ENCODE data around the gene GAGE10. TPM values are rescaled to one million over a fixed set of nuclear protein-coding genes. Genes with fewer than 3 reads are reported as not detected.

GAGE10 gene
- total and polyA plus RNA-seq, 2 donors (not counting 3 experiments of a cell fraction or from before 2014, with no cell fraction given): not detected

DNA sequence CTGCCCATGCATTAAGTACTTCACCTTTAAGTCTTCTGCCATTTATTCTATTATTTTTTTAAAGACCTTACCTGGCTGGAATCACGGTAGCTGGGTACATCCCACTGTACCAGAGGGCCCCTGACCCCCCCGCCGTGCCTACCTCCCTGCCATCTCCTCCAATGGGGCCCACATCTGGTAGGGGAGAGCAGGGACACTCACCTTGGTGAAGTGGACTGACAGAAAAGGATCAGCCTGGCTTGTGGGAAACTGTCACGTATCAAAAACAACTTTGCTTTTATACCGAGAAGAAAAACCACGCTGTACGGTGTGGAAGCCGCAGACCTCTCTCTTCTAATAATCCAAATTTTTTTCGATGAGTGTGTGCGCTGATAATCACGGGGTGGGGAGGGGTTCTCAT lies 39.0 kb upstream of the GAGE10 start, which contains the start of gene FOXP3:
Gene FOXP3, minus strand, starts transcription at position 251 of the 400 bp plus-strand sequence. CDS start 6,205 bp downstream, outside the sequence.
- H3K79me2 ChIP-seq (ENCODE audit: control insufficient read depth, insufficient read depth, low read length): no peaks in the 10 kb centered on the region
- H3K9me1 ChIP-seq (replicated peaks; ENCODE audit: control insufficient read depth, extremely low read depth, insufficient read depth, low read length): no peaks in the 10 kb centered on the region
- dilution Hi-C loops (cut with MboI; ENCODE audit: extremely low pct_ligation_motif_present, low sequenced_read_pairs) (no loop called here), intact Hi-C loops (cut with micrococcal nuclease) (loop anchor here (10.0 kb wide), 1 partner anchor 370 kb away; the partner anchor contains the start of genes PQBP1 and TIMM17B)
- FAIRE-seq (no peak), DNase-seq (ENCODE audit: low read depth, low spot score) (no peak)
- H3K36me3 ChIP-seq (ENCODE audit: control insufficient read depth in 2 of 2, extremely low read depth in 1 of 2, insufficient read depth in 2 of 2, low read length in 2 of 2): no peaks in the 10 kb centered on the region
- POLR2A ChIA-PET: no interaction called here
- no peak within 1 kb of the TSS for H3K4me2 ChIP-seq (ENCODE audit: insufficient read depth, low read length)
- H4K20me1 ChIP-seq (replicated peaks; ENCODE audit: control insufficient read depth, extremely low read depth, insufficient read depth, low read length): no peaks in the 10 kb centered on the region
- no peak within 1 kb of the TSS for H2AFZ ChIP-seq (ENCODE audit: low read depth, low read length)
- TF ChIP-seq FOS (IDR thresholded peaks at IDR 0.05; ENCODE audit: borderline replicate concordance, insufficient read depth, low read length) (no peak), JUN (IDR thresholded peaks at IDR 0.05; ENCODE audit: borderline replicate concordance, insufficient read depth, insufficient read length, low read depth) (no peak), GATA2 (IDR thresholded peaks at IDR 0.05; ENCODE audit: insufficient read depth, insufficient read length, low read depth, low read length) (no peak)
- H3K4me1 ChIP-seq (ENCODE audit: control insufficient read depth, extremely low read depth, insufficient read depth, low read length): no peaks in the 10 kb centered on the region
- no peak within 1 kb of the TSS for H3K4me3 ChIP-seq (replicated peaks in 1 of 3; ENCODE audit: insufficient read depth in 1 of 3, low read depth in 1 of 3, low read length in 3 of 3)
- CTCF ChIA-PET: no interaction called here
- H3K27ac ChIP-seq (ENCODE audit: insufficient read depth, low read depth, low read length): no peak within 1 kb of the TSS
- no peaks in the 10 kb centered on the region for H3K9me3 ChIP-seq (replicated peaks; ENCODE audit: control insufficient read depth, insufficient read depth, low read length)
- BruUV-seq (replicated peaks): no TSS peak
- no peaks in the 10 kb centered on the region for H3K27me3 ChIP-seq (ENCODE audit: control insufficient read depth in 2 of 2, insufficient read depth in 2 of 2, low read length in 2 of 2)
- no peak within 1 kb of the TSS for H3K9ac ChIP-seq (replicated peaks; ENCODE audit: extremely low read depth, insufficient read depth, low read length)

DNA sequence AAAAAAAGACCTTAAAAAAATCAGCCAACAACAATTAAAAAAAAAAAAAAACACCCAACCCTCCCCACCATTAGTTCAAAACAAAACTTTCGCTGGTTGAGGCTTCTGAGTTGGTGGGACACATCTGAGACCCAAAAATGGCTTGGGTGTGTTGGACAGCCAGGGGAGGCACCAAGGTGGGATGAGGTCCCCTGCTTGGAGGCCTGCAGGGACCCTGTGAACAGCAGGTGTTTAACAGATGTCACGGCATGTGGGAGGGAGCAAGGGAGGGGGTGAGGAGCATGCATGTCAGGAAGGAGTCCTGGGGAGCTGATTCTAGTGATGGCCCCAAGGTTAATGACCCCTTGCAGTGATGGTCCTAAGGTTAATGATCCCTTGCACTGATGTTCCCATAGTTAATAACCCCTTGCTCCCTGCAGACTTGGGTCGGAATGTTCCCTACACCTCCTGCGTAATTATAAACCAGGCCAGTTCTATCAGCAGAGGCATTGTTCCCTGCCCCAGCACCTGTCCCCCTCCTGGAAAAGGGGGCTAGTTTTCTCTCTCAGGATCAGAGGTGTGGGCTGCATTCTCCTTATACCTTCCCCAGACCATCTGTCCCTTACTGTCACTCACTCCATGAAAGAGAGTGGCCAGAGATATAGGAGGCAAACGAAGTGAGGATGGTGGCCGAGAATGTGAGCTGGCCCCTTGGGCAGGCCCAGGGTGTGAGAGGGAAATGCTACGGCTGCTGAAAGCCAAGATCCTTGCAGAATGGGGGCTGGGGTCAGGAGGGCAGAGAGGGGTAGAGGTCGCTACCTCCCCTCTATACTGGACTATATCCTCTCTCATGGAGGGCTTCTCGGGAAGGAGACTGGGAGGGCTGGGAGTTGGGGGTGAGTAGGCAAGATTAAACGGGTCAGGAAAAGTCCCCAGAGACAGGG lies 36.7 kb upstream of the GAGE10 start:
- Histone ChIP-seq H3K9me1 (replicated peaks; ENCODE audit: control insufficient read depth, extremely low read depth, insufficient read depth, low read length) (no peaks in the 10 kb centered on the region), H2AFZ (ENCODE audit: low read depth, low read length) (no peak overlapping the region), H3K27me3 (ENCODE audit: control insufficient read depth in 2 of 2, insufficient read depth in 2 of 2, low read length in 2 of 2) (no peaks in the 10 kb centered on the region), H3K79me2 (ENCODE audit: control insufficient read depth, insufficient read depth, low read length) (peaks cover 13% of the 10 kb centered on the region), H3K4me2 (ENCODE audit: insufficient read depth, low read length) (no peak overlapping the region), H3K9me3 (replicated peaks; ENCODE audit: control insufficient read depth, insufficient read depth, low read length) (no peaks in the 10 kb centered on the region), H3K4me3 (replicated peaks in 1 of 3; ENCODE audit: insufficient read depth in 1 of 3, low read depth in 1 of 3, low read length in 3 of 3) (no peak overlapping the region), H3K4me1 (ENCODE audit: control insufficient read depth, extremely low read depth, insufficient read depth, low read length) (no peaks in the 10 kb centered on the region), H3K9ac (replicated peaks; ENCODE audit: extremely low read depth, insufficient read depth, low read length) (no peak overlapping the region), H4K20me1 (replicated peaks; ENCODE audit: control insufficient read depth, extremely low read depth, insufficient read depth, low read length) (no peaks in the 10 kb centered on the region), H3K36me3 (ENCODE audit: control insufficient read depth in 2 of 2, extremely low read depth in 1 of 2, insufficient read depth in 2 of 2, low read length in 2 of 2) (no peaks in the 10 kb centered on the region), H3K27ac (ENCODE audit: insufficient read depth, low read depth, low read length) (no peak overlapping the region)
- no peak for FAIRE-seq
- dilution Hi-C loops (cut with MboI; ENCODE audit: extremely low pct_ligation_motif_present, low sequenced_read_pairs): no loop called here
- no peak for DNase-seq (ENCODE audit: low read depth, low spot score)
- intact Hi-C loops (cut with micrococcal nuclease): loop anchor here (5.0 to 10.0 kb wide), 2 partner anchors 372 to 1609 kb away; partner anchors contain the start of genes PQBP1, TIMM17B and UXT
- POLR2A ChIA-PET: no interaction called here
- TF ChIP-seq GATA2 (IDR thresholded peaks at IDR 0.05; ENCODE audit: insufficient read depth, insufficient read length, low read depth, low read length): no peak
- no peak for TF ChIP-seq EZH2 (IDR thresholded peaks at IDR 0.05; ENCODE audit: borderline replicate concordance, low read depth, low read length, severe bottlenecking)
- no peak for TF ChIP-seq MYC (IDR thresholded peaks at IDR 0.05; ENCODE audit: low read depth, low read length)
- TF ChIP-seq JUN (IDR thresholded peaks at IDR 0.05; ENCODE audit: borderline replicate concordance, insufficient read depth, insufficient read length, low read depth): no peak
- TF ChIP-seq, protein P1, sequence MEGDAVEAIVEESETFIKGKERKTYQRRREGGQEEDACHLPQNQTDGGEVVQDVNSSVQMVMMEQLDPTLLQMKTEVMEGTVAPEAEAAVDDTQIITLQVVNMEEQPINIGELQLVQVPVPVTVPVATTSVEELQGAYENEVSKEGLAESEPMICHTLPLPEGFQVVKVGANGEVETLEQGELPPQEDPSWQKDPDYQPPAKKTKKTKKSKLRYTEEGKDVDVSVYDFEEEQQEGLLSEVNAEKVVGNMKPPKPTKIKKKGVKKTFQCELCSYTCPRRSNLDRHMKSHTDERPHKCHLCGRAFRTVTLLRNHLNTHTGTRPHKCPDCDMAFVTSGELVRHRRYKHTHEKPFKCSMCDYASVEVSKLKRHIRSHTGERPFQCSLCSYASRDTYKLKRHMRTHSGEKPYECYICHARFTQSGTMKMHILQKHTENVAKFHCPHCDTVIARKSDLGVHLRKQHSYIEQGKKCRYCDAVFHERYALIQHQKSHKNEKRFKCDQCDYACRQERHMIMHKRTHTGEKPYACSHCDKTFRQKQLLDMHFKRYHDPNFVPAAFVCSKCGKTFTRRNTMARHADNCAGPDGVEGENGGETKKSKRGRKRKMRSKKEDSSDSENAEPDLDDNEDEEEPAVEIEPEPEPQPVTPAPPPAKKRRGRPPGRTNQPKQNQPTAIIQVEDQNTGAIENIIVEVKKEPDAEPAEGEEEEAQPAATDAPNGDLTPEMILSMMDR (IDR thresholded peaks at IDR 0.05; ENCODE audit: extremely low read depth in 1 of 2, insufficient read depth in 1 of 2, low read depth in 1 of 2, low read length in 2 of 2): no peak
- TF ChIP-seq POLR2AphosphoS5 (IDR thresholded peaks at IDR 0.05; ENCODE audit: insufficient read depth, low read depth, low read length): no peak
- TF ChIP-seq, protein P2, sequence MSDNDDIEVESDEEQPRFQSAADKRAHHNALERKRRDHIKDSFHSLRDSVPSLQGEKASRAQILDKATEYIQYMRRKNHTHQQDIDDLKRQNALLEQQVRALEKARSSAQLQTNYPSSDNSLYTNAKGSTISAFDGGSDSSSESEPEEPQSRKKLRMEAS (IDR thresholded peaks at IDR 0.05; ENCODE audit: insufficient read depth, insufficient read length): no peak
- TF ChIP-seq FOS (IDR thresholded peaks at IDR 0.05; ENCODE audit: borderline replicate concordance, insufficient read depth, low read length): no peak
- TF ChIP-seq POLR2A (IDR thresholded peaks at IDR 0.05; ENCODE audit: low read depth, low read length): no peak
- CTCF ChIA-PET: no interaction called here
- no TSS peak for BruUV-seq (replicated peaks)
